Urinary bladder (tissue), 4 donors: Measurements from ENCODE around the gene PDE3A. TPM values are rescaled to one million over a fixed set of nuclear protein-coding genes. Genes with fewer than 3 reads are reported as not detected.
"Not testable (repeated sequence)": the region's sequence is repeated elsewhere in the genome, so short reads cannot be mapped to it uniquely, and the experiment has no call there.

ENCODE experiments used
- DNase-seq: peaks from one replicate; pipeline ENCODE4 v3.0.0-alpha.2; 2015; ENCODE audit errors: extremely low spot score
- H3K27ac ChIP-seq: one replicate; pipeline ENCODE4 v1.5.1; 2013; ENCODE audit warnings: low read depth, mild to moderate bottlenecking, moderate library complexity
- H3K36me3 ChIP-seq: one replicate; pipeline ENCODE4 v1.6.1; 2013; ENCODE audit warnings: mild to moderate bottlenecking, moderate library complexity; ENCODE audit not compliant: insufficient read depth
- H3K4me1 ChIP-seq: one replicate; pipeline ENCODE4 v1.6.1; 2013; ENCODE audit warnings: mild to moderate bottlenecking, moderate library complexity; ENCODE audit not compliant: insufficient read depth
- H3K4me3 ChIP-seq: one replicate; pipeline ENCODE4 v1.5.1; 2013; ENCODE audit warnings: low read depth, low read length
- WGBS: extraction: QIAGEN DNeasy Blood & Tissue Kit; methylation state at CpG from one replicate; pipeline ENCODE4 v1.1.7; 2013; 5-methylcytosine and 5-hydroxymethylcytosine counted together
- polyA plus RNA-seq: library from polyadenylated mRNA; stranded (reverse); fragments of 200-250 nt; gene quantifications from one replicate; pipeline ENCODE4 v1.2.3, GENCODE V29; 2013
- total RNA-seq: library from RNA; depleted of rRNA; stranded (reverse); fragments of >200 nt; gene quantifications from one replicate; pipeline ENCODE4 v1.2.3, GENCODE V29; 2014
- donor health status: healthy with polysubstance abuse.
- donor health status: healthy.

The PDE3A gene
- total and polyA plus RNA-seq, 2 donors: 3.8 to 63.7 TPM

DNA sequence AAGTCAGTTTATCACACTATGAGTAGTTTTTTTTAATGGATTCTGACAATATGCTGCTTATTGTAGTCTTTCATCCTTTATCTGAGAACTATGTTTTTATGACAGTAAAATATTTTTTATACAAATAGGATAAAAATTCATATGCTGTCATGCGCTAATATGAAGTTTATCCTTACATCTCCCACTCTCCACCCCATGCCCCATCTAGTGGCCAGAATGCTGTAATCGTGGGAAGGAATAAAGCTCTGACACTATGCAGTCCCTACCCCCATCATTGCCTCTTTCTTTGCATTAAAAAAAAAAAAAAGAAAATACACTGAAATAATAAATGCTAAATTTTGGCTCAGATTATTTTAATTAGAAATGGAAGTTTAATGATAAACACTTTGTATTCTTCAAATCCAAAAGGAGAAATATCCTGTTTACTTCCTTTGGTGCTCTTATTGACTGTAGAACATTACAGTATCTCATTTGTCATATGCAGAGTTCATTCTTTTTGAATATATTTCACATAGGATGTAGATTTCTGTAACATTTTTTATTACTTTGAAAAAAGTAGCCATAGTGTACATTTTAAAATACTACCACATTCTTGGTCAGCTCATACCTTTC, 180.9 kb downstream of the PDE3A start:
- WGBS: 17% methylated on average over 2 of the region's 2 CpGs
- no peak overlapping the region for H3K4me3 ChIP-seq
- no peaks in the 10 kb centered on the region for H3K4me1 ChIP-seq
- no peak overlapping the region for H3K27ac ChIP-seq
- no peaks in the 10 kb centered on the region for H3K36me3 ChIP-seq
- DNase-seq: no peak

DNA sequence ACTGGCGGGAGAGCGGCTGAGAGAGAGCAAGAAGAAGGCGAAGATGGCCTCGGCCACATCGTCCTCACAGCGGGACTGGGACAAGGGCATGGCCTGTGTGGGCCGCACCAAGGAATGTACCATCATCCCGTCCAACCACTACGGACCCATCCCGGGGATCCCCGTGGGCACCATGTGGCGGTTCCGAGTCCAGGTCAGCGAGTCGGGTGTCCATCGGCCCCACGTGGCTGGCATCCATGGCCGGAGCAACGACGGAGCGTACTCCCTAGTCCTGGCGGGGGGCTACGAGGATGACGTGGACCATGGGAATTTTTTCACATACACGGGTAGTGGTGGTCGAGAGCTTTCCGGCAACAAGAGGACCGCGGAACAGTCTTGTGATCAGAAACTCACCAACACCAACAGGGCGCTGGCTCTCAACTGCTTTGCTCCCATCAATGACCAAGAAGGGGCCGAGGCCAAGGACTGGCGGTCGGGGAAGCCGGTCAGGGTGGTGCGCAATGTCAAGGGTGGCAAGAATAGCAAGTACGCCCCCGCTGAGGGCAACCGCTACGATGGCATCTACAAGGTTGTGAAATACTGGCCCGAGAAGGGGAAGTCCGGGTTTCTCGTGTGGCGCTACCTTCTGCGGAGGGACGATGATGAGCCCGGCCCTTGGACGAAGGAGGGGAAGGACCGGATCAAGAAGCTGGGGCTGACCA, 183.6 kb downstream of the PDE3A start:
- H3K27ac ChIP-seq, DNase-seq, H3K4me1 ChIP-seq, H3K36me3 ChIP-seq, H3K4me3 ChIP-seq: not testable (repeated sequence)
- WGBS: 98% methylated on average over 48 of the region's 48 CpGs

DNA sequence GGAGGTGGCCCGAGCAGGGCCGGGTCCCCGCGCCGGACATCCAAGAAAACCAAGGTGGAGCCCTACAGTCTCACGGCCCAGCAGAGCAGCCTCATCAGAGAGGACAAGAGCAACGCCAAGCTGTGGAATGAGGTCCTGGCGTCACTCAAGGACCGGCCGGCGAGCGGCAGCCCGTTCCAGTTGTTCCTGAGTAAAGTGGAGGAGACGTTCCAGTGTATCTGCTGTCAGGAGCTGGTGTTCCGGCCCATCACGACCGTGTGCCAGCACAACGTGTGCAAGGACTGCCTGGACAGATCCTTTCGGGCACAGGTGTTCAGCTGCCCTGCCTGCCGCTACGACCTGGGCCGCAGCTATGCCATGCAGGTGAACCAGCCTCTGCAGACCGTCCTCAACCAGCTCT, 184.2 kb downstream of the PDE3A start:
- not testable (repeated sequence) for H3K27ac ChIP-seq, H3K36me3 ChIP-seq, H3K4me1 ChIP-seq, H3K4me3 ChIP-seq, DNase-seq
- WGBS: 99% methylated on average over 22 of the region's 23 CpGs

DNA sequence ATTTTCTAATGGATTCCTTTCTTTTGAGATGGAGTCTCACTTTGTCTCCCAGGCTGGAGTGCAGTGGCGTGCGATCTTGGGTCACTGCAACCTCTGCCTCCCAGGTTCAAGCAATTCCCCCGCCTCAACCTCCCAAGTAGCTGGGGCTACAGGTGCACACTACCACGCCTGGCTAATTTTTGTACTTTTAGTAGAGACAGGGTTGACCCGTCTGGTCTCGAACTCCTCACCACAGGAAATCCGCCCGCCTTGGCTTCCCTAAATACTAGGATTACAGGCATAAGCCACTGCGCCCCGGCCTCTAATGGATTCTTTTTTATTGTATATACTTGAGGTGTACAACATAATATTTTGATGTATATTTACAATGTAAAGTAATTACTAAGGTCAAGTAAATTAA, 186.7 kb downstream of the PDE3A start:
- H3K4me1 ChIP-seq: no peaks in the 10 kb centered on the region
- 98% methylated on average over 10 of the region's 10 CpGs for WGBS
- no peak overlapping the region for H3K4me3 ChIP-seq
- DNase-seq: no peak
- no peaks in the 10 kb centered on the region for H3K36me3 ChIP-seq
- no peak overlapping the region for H3K27ac ChIP-seq

DNA sequence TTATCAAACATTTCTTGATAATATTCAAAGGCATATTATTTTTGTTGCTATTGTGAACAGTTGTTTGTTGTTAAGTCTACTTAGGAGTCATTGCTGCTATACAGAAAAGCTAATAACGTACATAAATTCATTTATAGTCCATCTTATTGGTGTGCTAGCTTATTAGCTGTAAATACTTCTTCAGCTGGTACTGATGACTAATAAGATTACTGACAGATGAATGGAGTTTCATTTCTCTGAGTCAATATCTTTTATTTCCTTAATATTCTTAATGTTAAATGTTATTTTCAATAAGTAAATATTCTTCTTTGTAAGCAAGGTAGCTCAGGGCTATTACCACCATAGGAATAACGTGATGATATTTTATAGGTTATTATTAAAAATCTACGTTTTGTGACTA, 187.4 kb downstream of the PDE3A start:
- DNase-seq: no peak
- H3K27ac ChIP-seq: no peak overlapping the region
- H3K4me1 ChIP-seq: no peaks in the 10 kb centered on the region
- WGBS: 89% methylated on average over 3 of the region's 3 CpGs
- H3K4me3 ChIP-seq: no peak overlapping the region
- no peaks in the 10 kb centered on the region for H3K36me3 ChIP-seq

DNA sequence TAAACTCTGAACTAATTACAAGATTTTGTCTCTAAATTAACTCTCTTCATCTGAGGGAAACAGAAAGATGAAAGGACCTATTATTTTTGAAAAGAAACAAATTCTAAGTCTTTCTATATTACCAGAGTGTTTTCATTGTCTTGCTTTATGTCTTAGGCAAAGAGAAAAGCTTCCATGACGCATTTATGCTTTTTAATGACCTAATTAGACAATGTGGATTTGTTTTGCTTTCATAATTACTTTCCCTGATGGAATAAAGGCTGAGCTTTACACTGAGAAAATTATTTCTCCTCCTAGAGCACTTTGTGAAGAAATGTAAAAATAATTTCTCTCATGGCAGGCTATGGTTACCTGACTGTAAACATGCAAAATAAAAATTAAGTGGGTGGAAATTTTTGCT, 188.8 kb downstream of the PDE3A start:
- H3K27ac ChIP-seq: no peak overlapping the region
- no peaks in the 10 kb centered on the region for H3K36me3 ChIP-seq
- H3K4me1 ChIP-seq: no peaks in the 10 kb centered on the region
- 92% methylated on average over 1 of the region's 1 CpG for WGBS
- DNase-seq: no peak
- H3K4me3 ChIP-seq: no peak overlapping the region

DNA sequence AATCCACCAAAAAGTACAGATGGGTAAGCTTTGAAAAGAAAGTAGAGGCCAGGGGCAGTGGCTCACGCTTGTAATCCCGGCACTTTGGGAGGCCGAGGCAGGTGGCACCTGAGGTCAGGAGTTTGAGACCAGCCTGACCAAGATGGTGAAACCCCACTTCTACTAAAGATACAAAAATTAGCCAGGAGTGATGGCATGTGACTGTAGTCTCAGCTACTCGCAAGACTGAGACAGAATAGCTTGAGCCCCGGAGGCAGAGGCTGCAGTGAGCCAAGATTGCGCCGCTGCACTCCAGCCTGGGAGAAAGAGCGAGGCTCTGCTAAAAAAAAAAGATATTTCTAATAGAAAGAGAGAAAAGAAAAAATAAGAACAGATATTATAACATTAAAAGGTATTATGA, 192.6 kb downstream of the PDE3A start:
- H3K36me3 ChIP-seq: no peaks in the 10 kb centered on the region
- H3K4me3 ChIP-seq: no peak overlapping the region
- no peaks in the 10 kb centered on the region for H3K4me1 ChIP-seq
- WGBS: 91% methylated on average over 8 of the region's 8 CpGs
- no peak overlapping the region for H3K27ac ChIP-seq
- no peak for DNase-seq

DNA sequence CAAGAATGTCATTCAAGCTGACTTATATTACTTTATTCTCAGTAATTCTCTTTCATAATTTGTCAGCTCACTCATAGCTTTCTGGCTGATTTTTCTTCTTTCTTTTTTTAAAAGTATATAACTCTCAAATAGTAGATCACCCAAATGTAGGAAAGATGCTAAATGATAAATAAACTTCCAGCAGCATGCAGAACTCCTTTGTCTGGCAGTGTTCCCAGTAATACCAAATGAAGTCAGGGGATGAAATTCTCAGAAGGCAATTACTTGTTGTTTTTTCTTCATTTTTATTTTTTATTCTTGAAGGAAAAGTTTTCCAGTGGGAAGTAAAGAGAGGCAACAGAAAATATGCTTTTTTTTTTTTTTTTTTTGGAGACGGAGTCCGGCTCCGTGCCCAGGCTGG, 193.5 kb downstream of the PDE3A start:
- DNase-seq: no peak
- WGBS: 92% methylated on average over 3 of the region's 3 CpGs

DNA sequence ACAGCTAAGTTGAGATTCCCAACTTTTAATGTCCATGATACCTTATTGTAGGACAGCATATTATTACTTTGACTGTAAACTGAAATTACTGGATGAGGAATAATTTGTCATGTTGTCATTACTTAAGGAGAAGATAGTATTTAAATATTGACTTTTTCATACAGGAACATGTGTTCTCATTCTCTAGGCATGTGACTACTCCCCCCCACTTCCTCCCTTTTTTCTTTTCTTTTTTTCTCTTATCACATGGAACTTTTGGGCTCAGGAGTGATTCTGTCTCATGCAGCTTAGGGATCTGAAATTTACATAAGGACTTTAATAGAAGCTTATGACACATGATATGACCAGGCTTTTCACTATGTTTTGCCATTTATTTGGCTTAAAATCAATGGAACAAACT, 199.1 kb downstream of the PDE3A start:
- Histone ChIP-seq H3K27ac (no peak overlapping the region), H3K36me3 (no peaks in the 10 kb centered on the region), H3K4me1 (no peaks in the 10 kb centered on the region), H3K4me3 (no peak overlapping the region)
- DNase-seq: no peak

More for the DNA sequence above, 193.5 kb downstream of the PDE3A start:
- Histone ChIP-seq H3K4me3 (no peak overlapping the region), H3K4me1 (no peaks in the 10 kb centered on the region), H3K36me3 (no peaks in the 10 kb centered on the region), H3K27ac (no peak overlapping the region)

DNA sequence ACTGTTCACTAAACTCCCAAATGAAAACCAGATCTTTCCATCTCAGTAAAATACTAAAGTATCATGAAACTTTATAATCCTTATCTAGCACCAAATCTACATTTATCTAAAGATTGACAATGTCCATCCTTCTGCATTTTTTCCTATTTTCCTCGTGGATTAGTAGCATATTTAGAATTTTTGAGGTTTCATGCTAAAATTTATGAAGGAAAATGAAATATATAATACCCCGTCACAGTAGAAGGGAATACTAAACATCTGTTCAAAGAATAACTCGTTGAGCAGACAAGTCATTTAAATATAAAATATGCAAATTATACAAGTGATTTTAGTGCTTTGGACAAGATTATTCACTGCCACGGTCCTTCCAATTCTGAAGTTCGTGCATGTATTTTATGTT, 204.1 kb downstream of the PDE3A start:
- H3K4me1 ChIP-seq: no peaks in the 10 kb centered on the region
- no peak for DNase-seq
- WGBS: 80% methylated on average over 5 of the region's 5 CpGs

DNA sequence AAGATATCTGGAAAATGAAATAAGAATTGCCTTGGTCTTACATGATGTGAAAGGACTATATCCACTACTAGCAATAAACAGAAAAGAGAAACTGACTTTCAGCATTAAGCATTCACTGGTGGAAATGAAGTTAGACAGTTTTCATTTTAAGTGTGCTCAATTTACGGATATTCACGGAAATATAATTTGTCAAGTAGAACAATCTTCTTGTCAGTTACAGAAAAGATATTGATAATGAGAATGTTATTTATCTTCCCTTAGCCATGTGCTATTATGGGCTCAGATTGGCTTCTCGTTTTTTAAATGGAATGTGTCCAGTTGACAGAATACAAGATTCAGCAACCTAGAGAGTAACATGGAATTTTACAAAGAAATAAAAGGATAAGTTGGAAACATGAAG, 208.2 kb downstream of the PDE3A start:
- 92% methylated on average over 3 of the region's 3 CpGs for WGBS
- no peak overlapping the region for H3K27ac ChIP-seq
- H3K36me3 ChIP-seq: no peaks in the 10 kb centered on the region

More for the DNA sequence above, 204.1 kb downstream of the PDE3A start:
- Histone ChIP-seq H3K4me3 (no peak overlapping the region), H3K27ac (no peak overlapping the region), H3K36me3 (no peaks in the 10 kb centered on the region)

DNA sequence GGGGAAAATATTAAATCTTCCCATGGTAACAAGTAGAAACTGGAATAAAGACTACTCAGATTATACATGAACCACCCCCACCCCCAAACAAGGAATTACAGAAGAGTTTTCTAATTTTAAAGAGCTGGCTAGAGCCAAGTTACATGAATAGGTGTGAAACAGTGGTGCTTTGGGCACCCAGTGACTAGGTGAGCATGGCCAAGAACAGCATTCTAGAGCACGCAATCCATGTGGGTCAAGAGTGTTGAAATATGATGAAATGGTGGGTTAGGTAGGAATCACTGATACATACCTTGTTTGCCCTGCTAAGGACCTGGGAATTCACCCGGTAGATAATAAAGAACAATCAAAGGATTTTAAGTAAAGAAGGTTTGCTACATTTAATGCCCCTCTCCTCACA, 208.7 kb downstream of the PDE3A start:
- WGBS: 74% methylated on average over 2 of the region's 2 CpGs
- no peak overlapping the region for H3K27ac ChIP-seq
- H3K36me3 ChIP-seq: no peaks in the 10 kb centered on the region
- no peak overlapping the region for H3K4me3 ChIP-seq
- DNase-seq: no peak
- no peaks in the 10 kb centered on the region for H3K4me1 ChIP-seq

More for the DNA sequence above, 208.2 kb downstream of the PDE3A start:
- DNase-seq: no peak
- Histone ChIP-seq H3K4me1 (no peaks in the 10 kb centered on the region), H3K4me3 (no peak overlapping the region)

DNA sequence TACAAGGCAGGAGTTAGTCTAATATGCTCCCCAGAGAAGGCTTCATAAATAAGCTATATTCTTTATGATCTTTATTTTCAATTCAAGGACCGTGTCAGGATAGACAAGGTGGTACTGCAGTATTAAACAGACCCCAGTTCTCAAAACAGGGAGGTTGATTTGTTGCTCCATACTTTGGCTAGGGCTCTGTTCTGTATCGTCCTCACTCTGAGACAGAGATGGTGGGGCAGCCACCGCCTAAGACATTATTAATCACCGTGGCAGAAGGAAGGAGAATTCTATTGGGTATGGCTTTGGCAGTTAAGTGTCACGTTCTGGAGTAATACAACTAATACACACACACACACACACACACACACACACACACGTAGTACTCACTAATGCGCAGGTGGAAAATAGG, 209.8 kb downstream of the PDE3A start:
- no peak overlapping the region for H3K27ac ChIP-seq
- no peaks in the 10 kb centered on the region for H3K4me1 ChIP-seq
- 90% methylated on average over 7 of the region's 7 CpGs for WGBS
- no peaks in the 10 kb centered on the region for H3K36me3 ChIP-seq
- H3K4me3 ChIP-seq: no peak overlapping the region
- DNase-seq: no peak

DNA sequence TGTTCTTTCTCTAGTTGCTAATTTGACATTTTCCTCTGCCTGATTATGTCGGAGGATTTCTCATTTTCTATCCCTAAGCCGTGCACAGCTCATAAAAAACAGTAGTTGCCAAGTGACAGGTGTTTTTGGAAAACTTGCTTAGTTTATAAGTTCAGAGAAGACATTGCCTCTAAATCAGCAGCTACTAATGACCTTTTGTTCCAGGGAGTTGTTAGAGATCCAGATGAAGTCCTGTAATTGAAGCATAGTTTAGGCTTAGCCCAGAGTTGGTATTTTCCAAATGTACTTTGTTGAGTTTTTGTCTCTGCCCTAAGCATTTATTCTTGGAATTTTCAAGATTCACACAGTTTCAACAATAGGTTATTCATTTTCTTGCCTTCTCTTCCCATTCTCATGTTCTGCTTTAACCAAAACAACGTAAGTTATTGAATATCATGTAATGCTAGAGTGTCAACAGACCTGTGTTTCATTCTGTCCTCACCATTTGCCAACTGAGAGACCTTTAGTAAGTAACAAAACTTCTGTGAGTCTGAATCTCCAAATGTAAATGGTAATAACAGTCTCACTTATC, 216.8 kb downstream of the PDE3A start:
- Histone ChIP-seq H3K27ac (no peak overlapping the region), H3K4me1 (no peaks in the 10 kb centered on the region), H3K4me3 (no peak overlapping the region)

More for the DNA sequence above, 216.8 kb downstream of the PDE3A start:
- H3K36me3 ChIP-seq: no peaks in the 10 kb centered on the region
- 49% methylated on average over 3 of the region's 3 CpGs for WGBS
- no peak for DNase-seq
